ENCODE results near the gene LMNA.

DNA sequence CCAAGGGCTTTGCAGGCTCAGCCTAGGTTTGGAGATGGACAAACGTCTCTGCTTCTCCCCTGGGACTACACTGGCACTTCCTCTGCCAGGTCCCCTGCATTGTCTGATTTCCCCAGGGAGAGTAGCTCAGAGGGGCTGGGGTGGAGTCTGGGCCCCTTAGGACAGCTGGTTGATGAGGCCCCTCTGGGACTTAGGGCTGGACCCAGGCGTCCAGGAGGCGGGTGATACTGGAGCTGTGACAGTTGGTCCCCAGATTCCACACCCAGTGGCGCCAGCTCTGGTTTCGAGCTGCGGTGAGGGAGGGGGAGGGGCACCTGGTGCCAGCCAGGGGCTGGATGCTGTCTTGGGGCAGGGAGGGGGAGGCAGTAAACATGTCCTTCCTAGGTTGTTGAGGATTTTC is 24.8 kb upstream of the LMNA start:
- no peak for TF ChIP-seq EP300 (IDR thresholded peaks at IDR 0.05; ENCODE audit: borderline replicate concordance)
- no peak for TF ChIP-seq RAD21 (IDR thresholded peaks at IDR 0.05; ENCODE audit: low read depth)
- TF ChIP-seq YY1 (IDR thresholded peaks at IDR 0.05; ENCODE audit: low read depth), result no peak

All from Ishikawa (cell line).